Gastroesophageal sphincter (tissue), 3 donors: Measurements from ENCODE around the gene INTU.

Source experiments
- EP300 ChIP-seq: sonication (generic); formaldehyde crosslinking; IDR thresholded peaks from one replicate; pipeline ENCODE4 v1.6.1; 2017; ENCODE audit warnings: antibody characterized with exemption, mild to moderate bottlenecking
- POLR2A ChIP-seq, 2 donors: fragments of 450-650 bp; IDR thresholded peaks; one replicate each; pipeline ENCODE4 v1.6.1; 2017; ENCODE audit warnings: antibody characterized with exemption in 2 of 2, mild to moderate bottlenecking in 2 of 2, moderate library complexity in 1 of 2
- TF ChIP-seq, protein P1 (sequence below), 4 experiments: fragments of 200-600 bp in 2 of 4; fragments of 450-650 bp in 2 of 4; sonication (generic) in 1 of 4; IDR thresholded peaks; one replicate each; pipeline ENCODE4 v1.5.1; 2017 to 2019; ENCODE audit warnings: antibody characterized with exemption in 4 of 4, mild to moderate bottlenecking in 2 of 4, moderate library complexity in 2 of 4

DNA sequence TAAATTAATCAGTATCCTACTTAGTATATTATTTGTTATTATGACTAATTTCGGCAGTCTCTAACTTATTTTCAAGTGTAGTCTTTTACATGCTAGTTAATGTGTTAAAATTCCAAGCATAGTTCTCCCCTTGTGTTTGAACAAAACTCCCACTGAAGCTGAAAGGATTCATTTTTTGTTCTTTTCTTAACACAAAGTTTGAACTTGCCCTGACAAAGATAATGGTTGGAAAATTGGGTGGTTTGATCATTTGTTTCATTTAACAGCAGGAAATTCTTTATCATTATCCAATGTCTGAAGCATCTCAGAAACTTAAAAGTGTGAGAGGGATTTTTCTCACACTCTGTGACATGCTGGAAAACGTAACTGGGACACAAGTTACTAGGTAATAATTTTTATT, 36.0 kb downstream of the INTU start:
- TF ChIP-seq POLR2A (IDR thresholded peaks at IDR 0.05), result no peak
- no peak for TF ChIP-seq EP300
- TF ChIP-seq, protein P1, sequence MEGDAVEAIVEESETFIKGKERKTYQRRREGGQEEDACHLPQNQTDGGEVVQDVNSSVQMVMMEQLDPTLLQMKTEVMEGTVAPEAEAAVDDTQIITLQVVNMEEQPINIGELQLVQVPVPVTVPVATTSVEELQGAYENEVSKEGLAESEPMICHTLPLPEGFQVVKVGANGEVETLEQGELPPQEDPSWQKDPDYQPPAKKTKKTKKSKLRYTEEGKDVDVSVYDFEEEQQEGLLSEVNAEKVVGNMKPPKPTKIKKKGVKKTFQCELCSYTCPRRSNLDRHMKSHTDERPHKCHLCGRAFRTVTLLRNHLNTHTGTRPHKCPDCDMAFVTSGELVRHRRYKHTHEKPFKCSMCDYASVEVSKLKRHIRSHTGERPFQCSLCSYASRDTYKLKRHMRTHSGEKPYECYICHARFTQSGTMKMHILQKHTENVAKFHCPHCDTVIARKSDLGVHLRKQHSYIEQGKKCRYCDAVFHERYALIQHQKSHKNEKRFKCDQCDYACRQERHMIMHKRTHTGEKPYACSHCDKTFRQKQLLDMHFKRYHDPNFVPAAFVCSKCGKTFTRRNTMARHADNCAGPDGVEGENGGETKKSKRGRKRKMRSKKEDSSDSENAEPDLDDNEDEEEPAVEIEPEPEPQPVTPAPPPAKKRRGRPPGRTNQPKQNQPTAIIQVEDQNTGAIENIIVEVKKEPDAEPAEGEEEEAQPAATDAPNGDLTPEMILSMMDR (IDR thresholded peaks at IDR 0.05), result no peak
